SU-DHL-6 (cell line): ENCODE data around the gene GALNT15.

Experiments
- H2AFZ ChIP-seq: fragments of 200-600 bp; sonication (generic); 2 replicates; pipeline ENCODE4 v1.6.1; 2014; ENCODE audit warnings: low read depth, mild to moderate bottlenecking, moderate library complexity, mixed read lengths, antibody characterized with exemption, low read length; ENCODE audit not compliant: severe bottlenecking
- H3F3A ChIP-seq: fragments of 200-600 bp; shearing (Covaris generic); 2 replicates; pipeline ENCODE4 v1.6.0; 2016; ENCODE audit warnings: antibody characterized with exemption, mild to moderate bottlenecking; ENCODE audit not compliant: insufficient read depth
- H3K27ac ChIP-seq: fragments of 200-600 bp; sonication (generic); 2 replicates; pipeline ENCODE4 v1.5.1; 2016; ENCODE audit warnings: low read depth, mild to moderate bottlenecking, low read length, moderate library complexity, mixed read lengths
- H3K27me3 ChIP-seq: fragments of 200-600 bp; sonication (generic), shearing (Covaris generic); 2 replicates; pipeline ENCODE4 v1.6.0; 2014; ENCODE audit warnings: mild to moderate bottlenecking, low read length
- H3K36me3 ChIP-seq: fragments of 200-600 bp; sonication (generic); 2 replicates; pipeline ENCODE4 v1.6.1; 2014; ENCODE audit warnings: mild to moderate bottlenecking, low read length, mixed read lengths
- H3K4me2 ChIP-seq: fragments of 300-600, 200-600 bp; shearing (Covaris generic), sonication (generic); 2 replicates; pipeline ENCODE4 v1.6.0; 2014; ENCODE audit warnings: low read length, low read depth, mild to moderate bottlenecking; ENCODE audit not compliant: poor library complexity, severe bottlenecking
- H3K4me3 ChIP-seq: fragments of 200-600 bp; sonication (generic); 2 replicates; pipeline ENCODE4 v1.5.1; 2014; ENCODE audit warnings: antibody characterized with exemption, low read length, mild to moderate bottlenecking, mixed read lengths; ENCODE audit not compliant: insufficient read depth, poor library complexity, severe bottlenecking
- H3K79me2 ChIP-seq: fragments of 200-600 bp; sonication (generic); 2 replicates; pipeline ENCODE4 v1.6.1; 2014; ENCODE audit warnings: mild to moderate bottlenecking, low read length, moderate library complexity; ENCODE audit not compliant: insufficient read depth
- H3K9ac ChIP-seq: fragments of 200-600 bp; sonication (generic); 2 replicates; pipeline ENCODE4 v1.7.0; 2014; ENCODE audit warnings: mild to moderate bottlenecking, low read length
- H3K9me2 ChIP-seq: fragments of 200-600 bp; sonication (generic); replicated peaks from 2 replicates; pipeline ENCODE4 v1.6.1; 2014; ENCODE audit warnings: low read length; ENCODE audit not compliant: insufficient read depth
- H3K9me3 ChIP-seq: fragments of 200-600 bp; sonication (generic); 2 replicates; pipeline ENCODE4 v1.6.1; 2014; ENCODE audit warnings: low read length, mixed read lengths; ENCODE audit not compliant: insufficient read depth
- H4K20me1 ChIP-seq: fragments of 200-600 bp; sonication (generic); 2 replicates; pipeline ENCODE4 v1.6.1; 2014; ENCODE audit warnings: low read depth, mild to moderate bottlenecking, antibody characterized with exemption, low read length, moderate library complexity, mixed read lengths
- CTCF ChIP-seq: fragments of 200-600 bp; sonication (generic); IDR thresholded peaks from one replicate; pipeline ENCODE4 v1.5.1; 2017; ENCODE audit warnings: antibody characterized with exemption, mild to moderate bottlenecking, low read length, moderate library complexity; ENCODE audit not compliant: insufficient read depth, poor library complexity, severe bottlenecking
- EZH2phosphoT487 ChIP-seq: fragments of 200-600 bp; sonication (generic), shearing (Covaris generic); conservative IDR thresholded peaks from 2 replicates; pipeline ENCODE4 v1.6.1; 2018; ENCODE audit warnings: mild to moderate bottlenecking, antibody characterized with exemption, low read length, moderate library complexity, mixed read lengths

GALNT15 gene

GRCh38 chr3:16190704-16191103 lies 16.2 kb downstream of the GALNT15 start:
- Histone ChIP-seq H3K27me3 (no peaks in the 10 kb centered on the region), H3K4me2 (no peak overlapping the region), H3K36me3 (no peaks in the 10 kb centered on the region), H3K4me3 (no peak overlapping the region), H3K9me2 (no peaks in the 10 kb centered on the region), H2AFZ (no peak overlapping the region), H3K9ac (no peak overlapping the region), H3K9me3 (no peaks in the 10 kb centered on the region), H3K27ac (no peak overlapping the region), H4K20me1 (no peaks in the 10 kb centered on the region), H3K79me2 (no peaks in the 10 kb centered on the region), H3F3A (no peaks in the 10 kb centered on the region)
- no peak for TF ChIP-seq CTCF
- no peak for TF ChIP-seq EZH2phosphoT487

- TF ChIP-seq CTCF (no peak), EZH2phosphoT487 (no peak)
- Histone ChIP-seq H3K4me3 (no peak overlapping the region), H3F3A (no peaks in the 10 kb centered on the region), H3K9me2 (no peaks in the 10 kb centered on the region), H3K9me3 (no peaks in the 10 kb centered on the region), H3K36me3 (no peaks in the 10 kb centered on the region), H3K9ac (no peak overlapping the region), H3K4me2 (no peak overlapping the region), H3K27ac (no peak overlapping the region), H2AFZ (no peak overlapping the region), H3K27me3 (no peaks in the 10 kb centered on the region), H3K79me2 (no peaks in the 10 kb centered on the region), H4K20me1 (no peaks in the 10 kb centered on the region)
Observed at GRCh38 chr3:16191591-16191990, 17.1 kb downstream of the GALNT15 start.

GRCh38 chr3:16192176-16192811 lies 17.8 kb downstream of the GALNT15 start:
- Histone ChIP-seq H3F3A (no peaks in the 10 kb centered on the region), H3K27ac (no peak overlapping the region), H3K4me3 (no peak overlapping the region), H3K9me2 (no peaks in the 10 kb centered on the region), H3K79me2 (no peaks in the 10 kb centered on the region), H3K27me3 (no peaks in the 10 kb centered on the region), H3K4me2 (no peak overlapping the region), H3K9ac (no peak overlapping the region), H3K36me3 (no peaks in the 10 kb centered on the region), H3K9me3 (no peaks in the 10 kb centered on the region), H2AFZ (no peak overlapping the region), H4K20me1 (no peaks in the 10 kb centered on the region)
- no peak for TF ChIP-seq CTCF
